ENCODE measurements around the gene HTR4. TPM values are rescaled to one million over a fixed set of nuclear protein-coding genes. Genes with fewer than 3 reads are reported as not detected.

Gene HTR4
- total and polyA plus RNA-seq, 2 donors from 2014 or later = 0.22 TPM; not detected in 1

GRCh38 chr5:148623101-148623500, 31.2 kb downstream of the HTR4 start:
- intact Hi-C loops (cut with DNase I) = no loop called here
- Histone ChIP-seq H3K9ac (ENCODE audit: low read length in 3 of 3) (no peak overlapping the region), H3K36me3 (ENCODE audit: control insufficient read depth in 2 of 3, insufficient read depth in 3 of 3, low read length in 3 of 3) (no peaks in the 10 kb centered on the region), H3K27ac (ENCODE audit: low read depth in 2 of 2, low read length in 2 of 2) (no peak overlapping the region), H3K4me1 (ENCODE audit: control insufficient read depth in 2 of 3, insufficient read depth in 2 of 3, low read depth in 1 of 3, low read length in 3 of 3) (no peaks in the 10 kb centered on the region), H3K4me3 (ENCODE audit: low read length in 3 of 3) (no peak overlapping the region), H3K27me3 (ENCODE audit: control insufficient read depth, insufficient read depth, low read length) (no peaks in the 10 kb centered on the region), H3K9me3 (ENCODE audit: control insufficient read depth in 2 of 3, insufficient read depth in 1 of 3, low read length in 3 of 3) (no peaks in the 10 kb centered on the region)
- FAIRE-seq (no peak), DNase-seq (no peak)
- TF ChIP-seq CTCF (IDR thresholded peaks at IDR 0.05; ENCODE audit: borderline replicate concordance, extremely low read depth, insufficient read depth) = no peak

GRCh38 chr5:148620696-148621095, 33.6 kb downstream of the HTR4 start:
- no peak for DNase-seq
- no peaks in the 10 kb centered on the region for H3K36me3 ChIP-seq (ENCODE audit: control insufficient read depth in 2 of 3, insufficient read depth in 3 of 3, low read length in 3 of 3)
- H3K9me3 ChIP-seq (ENCODE audit: control insufficient read depth in 2 of 3, insufficient read depth in 1 of 3, low read length in 3 of 3) = no peaks in the 10 kb centered on the region
- intact Hi-C loops (cut with DNase I) = no loop called here
- no peak overlapping the region for H3K4me3 ChIP-seq (ENCODE audit: low read length in 3 of 3)
- no peak for TF ChIP-seq CTCF (IDR thresholded peaks at IDR 0.05; ENCODE audit: borderline replicate concordance, extremely low read depth, insufficient read depth)
- H3K27me3 ChIP-seq (ENCODE audit: control insufficient read depth, insufficient read depth, low read length) = no peaks in the 10 kb centered on the region
- no peak overlapping the region for H3K27ac ChIP-seq (ENCODE audit: low read depth in 2 of 2, low read length in 2 of 2)
- no peak overlapping the region for H3K9ac ChIP-seq (ENCODE audit: low read length in 3 of 3)
- FAIRE-seq = no peak
- no peaks in the 10 kb centered on the region for H3K4me1 ChIP-seq (ENCODE audit: control insufficient read depth in 2 of 3, insufficient read depth in 2 of 3, low read depth in 1 of 3, low read length in 3 of 3)

GRCh38 chr5:148620091-148620490, 34.2 kb downstream of the HTR4 start:
- no peak overlapping the region for H3K27ac ChIP-seq (ENCODE audit: low read depth in 2 of 2, low read length in 2 of 2)
- H3K4me3 ChIP-seq (ENCODE audit: low read length in 3 of 3) = no peak overlapping the region
- FAIRE-seq = no peak
- H3K36me3 ChIP-seq (ENCODE audit: control insufficient read depth in 2 of 3, insufficient read depth in 3 of 3, low read length in 3 of 3) = no peaks in the 10 kb centered on the region
- no peak overlapping the region for H3K9ac ChIP-seq (ENCODE audit: low read length in 3 of 3)
- DNase-seq = no peak
- intact Hi-C loops (cut with DNase I) = no loop called here
- H3K4me1 ChIP-seq (ENCODE audit: control insufficient read depth in 2 of 3, insufficient read depth in 2 of 3, low read depth in 1 of 3, low read length in 3 of 3) = no peaks in the 10 kb centered on the region
- no peak for TF ChIP-seq CTCF (IDR thresholded peaks at IDR 0.05; ENCODE audit: borderline replicate concordance, extremely low read depth, insufficient read depth)
- no peaks in the 10 kb centered on the region for H3K27me3 ChIP-seq (ENCODE audit: control insufficient read depth, insufficient read depth, low read length)
- H3K9me3 ChIP-seq (ENCODE audit: control insufficient read depth in 2 of 3, insufficient read depth in 1 of 3, low read length in 3 of 3) = no peaks in the 10 kb centered on the region

GRCh38 chr5:148619484-148619883, 34.8 kb downstream of the HTR4 start:
- H3K36me3 ChIP-seq (ENCODE audit: control insufficient read depth in 2 of 3, insufficient read depth in 3 of 3, low read length in 3 of 3) = no peaks in the 10 kb centered on the region
- no peaks in the 10 kb centered on the region for H3K9me3 ChIP-seq (ENCODE audit: control insufficient read depth in 2 of 3, insufficient read depth in 1 of 3, low read length in 3 of 3)
- H3K9ac ChIP-seq (ENCODE audit: low read length in 3 of 3) = no peak overlapping the region
- DNase-seq (no peak), FAIRE-seq (no peak)
- TF ChIP-seq CTCF (IDR thresholded peaks at IDR 0.05; ENCODE audit: borderline replicate concordance, extremely low read depth, insufficient read depth) = no peak
- H3K4me3 ChIP-seq (ENCODE audit: low read length in 3 of 3) = no peak overlapping the region
- intact Hi-C loops (cut with DNase I) = no loop called here
- no peaks in the 10 kb centered on the region for H3K4me1 ChIP-seq (ENCODE audit: control insufficient read depth in 2 of 3, insufficient read depth in 2 of 3, low read depth in 1 of 3, low read length in 3 of 3)
- H3K27me3 ChIP-seq (ENCODE audit: control insufficient read depth, insufficient read depth, low read length) = no peaks in the 10 kb centered on the region
- H3K27ac ChIP-seq (ENCODE audit: low read depth in 2 of 2, low read length in 2 of 2) = no peak overlapping the region

All from kidney (tissue), 14 donors.